GM18511 (cell line): ENCODE measurements around the gene ATOH8.
"Not testable (repeated sequence)": the region's sequence is repeated elsewhere in the genome, so short reads cannot be mapped to it uniquely, and the experiment has no call there.

Experiments used
- ATAC-seq: cut with Tn5 transposase; IDR thresholded peaks from one replicate; pipeline ENCODE4 v1.9.1; 2021; ENCODE audit warnings: mild to moderate bottlenecking, moderate library complexity; ENCODE audit not compliant: unreplicated experiment

Gene ATOH8

GRCh38 chr2:85753525-85754312 is at the start of gene ATOH8:
Gene ATOH8 (plus strand): TSS chr2:85753991. CDS start chr2:85754190, 199 bp downstream.
- ATAC-seq = no peak

GRCh38 chr2:85704038-85704437 is 49.8 kb upstream of the ATOH8 start:
- ATAC-seq = no peak

GRCh38 chr2:85704800-85705679 is 48.8 kb upstream of the ATOH8 start:
- peak; percentile 75 for ATAC-seq

- no peak for ATAC-seq
These were observed 48.1 kb upstream of the ATOH8 start for GRCh38 chr2:85705680-85706039.

- no peak for ATAC-seq
These were observed 47.7 kb upstream of the ATOH8 start for GRCh38 chr2:85706063-85706462.

- no peak for ATAC-seq
These were observed 47.0 kb upstream of the ATOH8 start for GRCh38 chr2:85706599-85707296.

GRCh38 chr2:85707304-85707703 is 46.5 kb upstream of the ATOH8 start:
- peak; percentile 53 for ATAC-seq

- no peak for ATAC-seq
These were observed 45.1 kb upstream of the ATOH8 start for GRCh38 chr2:85708641-85709040.

GRCh38 chr2:85709401-85709811 is 44.4 kb upstream of the ATOH8 start:
- no peak for ATAC-seq

- ATAC-seq = no peak
These were observed 42.9 kb upstream of the ATOH8 start for GRCh38 chr2:85710687-85711577.

- ATAC-seq = no peak
These were observed 42.2 kb upstream of the ATOH8 start for GRCh38 chr2:85711578-85712060.

- ATAC-seq = no peak
These were observed 41.5 kb upstream of the ATOH8 start for GRCh38 chr2:85712336-85712735.

- ATAC-seq = no peak
These were observed 40.8 kb upstream of the ATOH8 start for GRCh38 chr2:85712849-85713612.

GRCh38 chr2:85713836-85714235 is 40.0 kb upstream of the ATOH8 start:
- ATAC-seq = no peak

GRCh38 chr2:85714421-85714820 is 39.4 kb upstream of the ATOH8 start:
- ATAC-seq = not testable (repeated sequence)

- no peak for ATAC-seq
These were observed 39.0 kb upstream of the ATOH8 start for GRCh38 chr2:85714841-85715240.

- ATAC-seq = no peak
These were observed 37.4 kb upstream of the ATOH8 start for GRCh38 chr2:85716346-85716914.

- no peak for ATAC-seq
These were observed 36.3 kb upstream of the ATOH8 start for GRCh38 chr2:85717308-85718008.

- ATAC-seq = no peak
These were observed 35.8 kb upstream of the ATOH8 start for GRCh38 chr2:85718009-85718391.
